Common myeloid progenitor, CD34-positive (primary cell): ENCODE results near the gene LTA4H. TPM values are rescaled to one million over a fixed set of nuclear protein-coding genes. Genes with fewer than 3 reads are reported as not detected.
A peak's percentile ranks its signal among the peaks of the same experiment; 100 is the strongest.

Experiments used
- CTCF ChIA-PET: fragments of 350-600 bp; sonication (Branson Sonifier 250); formaldehyde crosslinking; loops from one replicate; lab custom pipeline; 2021; ENCODE audit warnings: antibody characterized with exemption; lab: Charles Lee
- POLR2A ChIA-PET: fragments of 350-600 bp; sonication (Branson Sonifier 250); formaldehyde crosslinking; loops from one replicate; lab custom pipeline; 2021; ENCODE audit warnings: antibody characterized with exemption; lab: Charles Lee
- DNase-seq, 3 donors: peaks; one replicate each; pipeline versions ENCODE4 v3.0.0 to v3.0.0-alpha.2; 2013
- H3K27ac ChIP-seq, 2 experiments: 1 replicate in 1 of 2; 2 replicates in 1 of 2; pipeline ENCODE4 v1.7.0; 2013; ENCODE audit warnings: inconsistent platforms in 2 of 2, low read length in 2 of 2, mild to moderate bottlenecking in 2 of 2, low read depth in 1 of 2, moderate library complexity in 1 of 2; ENCODE audit not compliant: severe bottlenecking in 2 of 2, insufficient read depth in 1 of 2, poor library complexity in 1 of 2
- H3K27me3 ChIP-seq, 5 experiments: replicated peaks in 2 of 5; 1 replicate in 3 of 5; 2 replicates in 2 of 5; pipeline versions ENCODE4 v1.6.1 to v1.7.0; 2013; ENCODE audit warnings: low read length in 4 of 5, mild to moderate bottlenecking in 2 of 5, moderate library complexity in 2 of 5, inconsistent platforms in 1 of 5; ENCODE audit not compliant: insufficient read depth in 5 of 5, control insufficient read depth in 4 of 5
- H3K36me3 ChIP-seq, 4 experiments: 1 replicate in 2 of 4; 2 replicates in 2 of 4; pipeline versions ENCODE4 v1.6.1 to v1.7.0; 2013; ENCODE audit warnings: low read length in 3 of 4, control low read depth in 1 of 4, mild to moderate bottlenecking in 1 of 4; ENCODE audit not compliant: control insufficient read depth in 4 of 4, insufficient read depth in 4 of 4
- H3K4me1 ChIP-seq, 4 experiments: 1 replicate in 3 of 4; 2 replicates in 1 of 4; pipeline versions ENCODE4 v1.6.1 to v1.7.1; 2013; ENCODE audit warnings: low read length in 3 of 4, mild to moderate bottlenecking in 3 of 4, control low read depth in 1 of 4, inconsistent platforms in 1 of 4, moderate library complexity in 1 of 4; ENCODE audit not compliant: control insufficient read depth in 4 of 4, insufficient read depth in 4 of 4; ENCODE audit errors: control extremely low read depth in 1 of 4
- H3K4me3 ChIP-seq, 7 experiments: 1 replicate in 4 of 7; 2 replicates in 3 of 7; pipeline versions ENCODE4 v1.5.1 to v1.7.0; 2013; ENCODE audit warnings: mild to moderate bottlenecking in 7 of 7, low read length in 6 of 7, moderate library complexity in 6 of 7, inconsistent platforms in 2 of 7, low read depth in 2 of 7, control low read depth in 1 of 7; ENCODE audit not compliant: insufficient read depth in 4 of 7, control insufficient read depth in 1 of 7; ENCODE audit errors: extremely low read depth in 1 of 7
- H3K9me3 ChIP-seq, 5 experiments: 1 replicate in 4 of 5; 2 replicates in 1 of 5; pipeline versions ENCODE4 v1.6.1 to v1.7.1; 2013; ENCODE audit warnings: low read length in 4 of 5, mild to moderate bottlenecking in 2 of 5, inconsistent platforms in 1 of 5, low read depth in 1 of 5, moderate library complexity in 1 of 5; ENCODE audit not compliant: control insufficient read depth in 4 of 5, insufficient read depth in 2 of 5; ENCODE audit errors: control extremely low read depth in 1 of 5
- WGBS: methylation state at CpG from one replicate; pipeline ENCODE4 v1.1.5; 2013; ENCODE audit not compliant: insufficient coverage; 5-methylcytosine and 5-hydroxymethylcytosine counted together
- polyA plus RNA-seq: library from polyadenylated mRNA; unstranded; fragments of 120-200 nt; gene quantifications from one replicate; pipeline ENCODE4 v1.2.1, GENCODE V29; 2013

Gene LTA4H
- polyA plus RNA-seq: 214 TPM

DNA sequence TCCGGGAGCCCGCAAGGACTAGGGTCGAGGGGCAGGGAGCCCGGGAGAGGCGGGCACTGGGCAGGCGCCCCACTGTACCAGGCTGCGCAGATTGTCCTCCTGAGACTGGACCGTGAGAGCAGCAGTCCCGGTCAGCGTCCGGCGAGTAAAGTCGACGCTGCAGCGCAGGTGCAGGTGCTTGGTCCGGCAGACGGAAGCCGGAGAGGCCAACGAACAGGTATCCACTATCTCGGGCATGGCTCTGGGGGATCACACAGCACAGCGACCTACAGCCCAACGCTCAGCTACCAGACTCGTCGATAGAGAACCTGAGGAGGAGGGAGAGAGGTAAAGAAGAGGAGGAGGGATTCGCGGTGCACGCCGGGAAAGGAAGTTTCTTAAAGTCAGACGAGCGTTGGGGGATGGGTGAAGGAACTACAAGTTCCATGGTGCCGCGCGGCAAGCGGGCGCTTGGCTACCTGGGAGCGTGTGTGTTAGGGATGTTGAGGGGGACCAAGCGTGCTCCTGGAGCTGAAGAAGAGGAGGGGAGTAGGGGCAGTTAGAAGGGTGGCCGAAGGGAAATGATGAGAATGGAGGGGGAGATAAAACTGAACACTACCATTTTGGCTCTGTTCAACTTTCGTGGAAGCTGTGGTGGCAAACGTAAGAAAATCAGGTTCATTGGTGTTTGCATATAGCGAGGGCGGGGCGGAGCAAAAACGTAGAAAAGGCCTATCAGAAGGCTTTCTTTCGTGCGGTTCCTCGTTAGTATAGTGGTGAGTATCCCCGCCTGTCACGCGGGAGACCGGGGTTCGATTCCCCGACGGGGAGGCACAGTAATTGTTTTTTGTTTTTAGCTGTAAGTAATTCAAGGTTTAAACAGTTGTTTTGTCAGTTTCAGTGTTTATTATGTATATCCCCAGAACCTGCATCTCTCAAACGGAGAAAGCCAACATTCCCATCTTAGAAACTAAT lies at the start of gene LTA4H:
TSS of gene LTA4H (minus strand) at position 305 of the 954 bp plus-strand sequence. CDS start at position 237, 68 bp downstream.
- WGBS: 0% methylated on average over 45 of the region's 55 CpGs

DNA sequence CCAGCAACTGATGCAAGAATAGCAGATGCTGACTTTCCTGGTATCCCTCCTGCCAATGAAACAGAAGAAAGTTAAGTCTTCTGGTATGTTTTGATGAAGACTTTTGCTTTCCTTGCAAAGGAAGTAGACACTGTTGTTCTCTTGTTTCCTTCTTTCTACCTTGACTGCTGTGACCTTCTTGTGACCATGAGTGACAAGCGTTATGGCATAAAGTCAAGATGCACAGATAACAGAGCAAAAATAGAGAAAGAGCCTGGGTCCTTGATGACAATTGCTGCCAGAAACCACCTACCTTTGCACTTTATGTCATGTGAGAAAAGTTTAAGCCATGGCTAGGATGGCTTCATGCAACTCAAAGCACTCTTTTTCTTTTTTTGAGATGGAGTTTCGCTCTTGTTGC lies 49.2 kb upstream of the LTA4H start:
- DNase-seq: no peak
- Histone ChIP-seq H3K9me3 (peaks cover 0 to 9% (median 2%) of the 10 kb centered on the region in 5 experiments), H3K4me1 (peaks cover 0 to 4% (median 0%) of the 10 kb centered on the region in 4 experiments), H3K27ac (no peak overlapping the region), H3K36me3 (no peaks in the 10 kb centered on the region), H3K4me3 (no peak overlapping the region), H3K27me3 (no peaks in the 10 kb centered on the region)
- WGBS: 80% methylated on average over 2 of the region's 2 CpGs
- CTCF ChIA-PET: no interaction called here
- POLR2A ChIA-PET: no interaction called here

More for the DNA sequence above, at the start of gene LTA4H:
- peaks cover 5 to 25% (median 17%) of the 10 kb centered on the region in 4 experiments for H3K4me1 ChIP-seq
- no peaks in the 10 kb centered on the region for H3K36me3 ChIP-seq
- DNase-seq: peak; percentile 99 to 100 (median 99)
- POLR2A ChIA-PET: interaction anchor here (0.6 kb wide), 1 partner anchor 10 kb away, joined by 4 read pairs; no protein-coding TSS in a partner anchor
- CTCF ChIA-PET: interaction anchor here (1.0 to 1.2 kb wide), 3 partner anchors 11 to 180 kb away, joined by 3 to 4 read pairs (median 4); no protein-coding TSS in a partner anchor
- H3K4me3 ChIP-seq: peak within 1 kb of the TSS; percentile 88 to 100 (median 98)
- H3K9me3 ChIP-seq: no peaks in the 10 kb centered on the region
- H3K27ac ChIP-seq: peak within 1 kb of the TSS; percentile 72 to 87
- H3K27me3 ChIP-seq: no peaks in the 10 kb centered on the region

DNA sequence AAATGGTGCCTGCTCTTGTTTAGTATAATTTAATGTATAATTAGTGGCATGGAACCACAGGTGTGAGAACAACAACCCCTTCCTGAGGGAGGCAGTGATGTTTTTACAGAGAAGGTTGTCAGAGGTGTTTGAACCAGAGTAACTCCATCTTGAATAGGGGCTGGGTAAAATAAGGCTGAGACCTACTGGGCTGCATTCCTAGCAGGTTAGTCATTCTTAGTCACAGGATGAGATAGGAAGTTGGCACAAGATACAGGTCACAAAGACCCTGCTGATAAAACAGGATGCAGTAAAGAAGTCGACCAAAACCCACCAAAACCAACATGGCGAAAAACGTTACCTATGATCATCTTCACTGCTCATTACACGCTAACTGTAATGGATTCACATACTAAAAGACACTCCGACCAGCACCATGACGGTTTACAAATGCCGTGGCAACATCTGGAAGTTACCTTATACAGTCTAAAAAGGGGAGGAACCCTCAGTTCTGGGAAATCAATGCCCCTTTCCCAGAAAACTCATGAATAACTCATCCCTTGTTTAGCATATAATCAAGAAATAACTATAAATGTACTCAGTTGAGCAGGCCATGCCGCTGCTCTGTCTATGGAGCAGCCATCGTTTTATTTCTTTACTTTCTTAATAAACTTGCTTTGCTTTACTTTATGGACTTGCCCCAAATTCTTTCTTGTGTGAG lies 47.8 kb upstream of the LTA4H start:
- no peak overlapping the region for H3K27ac ChIP-seq
- 93% methylated on average over 8 of the region's 9 CpGs for WGBS
- CTCF ChIA-PET: no interaction called here
- no peaks in the 10 kb centered on the region for H3K36me3 ChIP-seq
- no peaks in the 10 kb centered on the region for H3K27me3 ChIP-seq
- DNase-seq: no peak
- POLR2A ChIA-PET: no interaction called here
- H3K9me3 ChIP-seq: peaks cover 0 to 7% (median 0%) of the 10 kb centered on the region in 5 experiments
- H3K4me3 ChIP-seq: no peak overlapping the region
- peaks cover 0 to 7% (median 2%) of the 10 kb centered on the region in 4 experiments for H3K4me1 ChIP-seq

GRCh38 chr12:96081596-96081995 lies 46.2 kb upstream of the LTA4H start:
- Histone ChIP-seq H3K4me1 (peaks cover 0 to 10% (median 2%) of the 10 kb centered on the region in 4 experiments), H3K36me3 (no peaks in the 10 kb centered on the region), H3K4me3 (no peak overlapping the region), H3K27me3 (no peaks in the 10 kb centered on the region), H3K9me3 (peaks cover 0 to 5% (median 0%) of the 10 kb centered on the region in 5 experiments), H3K27ac (no peak overlapping the region)
- CTCF ChIA-PET: no interaction called here
- POLR2A ChIA-PET: no interaction called here
- DNase-seq: no peak
- WGBS: 100% methylated on average over 1 of the region's 3 CpGs

DNA sequence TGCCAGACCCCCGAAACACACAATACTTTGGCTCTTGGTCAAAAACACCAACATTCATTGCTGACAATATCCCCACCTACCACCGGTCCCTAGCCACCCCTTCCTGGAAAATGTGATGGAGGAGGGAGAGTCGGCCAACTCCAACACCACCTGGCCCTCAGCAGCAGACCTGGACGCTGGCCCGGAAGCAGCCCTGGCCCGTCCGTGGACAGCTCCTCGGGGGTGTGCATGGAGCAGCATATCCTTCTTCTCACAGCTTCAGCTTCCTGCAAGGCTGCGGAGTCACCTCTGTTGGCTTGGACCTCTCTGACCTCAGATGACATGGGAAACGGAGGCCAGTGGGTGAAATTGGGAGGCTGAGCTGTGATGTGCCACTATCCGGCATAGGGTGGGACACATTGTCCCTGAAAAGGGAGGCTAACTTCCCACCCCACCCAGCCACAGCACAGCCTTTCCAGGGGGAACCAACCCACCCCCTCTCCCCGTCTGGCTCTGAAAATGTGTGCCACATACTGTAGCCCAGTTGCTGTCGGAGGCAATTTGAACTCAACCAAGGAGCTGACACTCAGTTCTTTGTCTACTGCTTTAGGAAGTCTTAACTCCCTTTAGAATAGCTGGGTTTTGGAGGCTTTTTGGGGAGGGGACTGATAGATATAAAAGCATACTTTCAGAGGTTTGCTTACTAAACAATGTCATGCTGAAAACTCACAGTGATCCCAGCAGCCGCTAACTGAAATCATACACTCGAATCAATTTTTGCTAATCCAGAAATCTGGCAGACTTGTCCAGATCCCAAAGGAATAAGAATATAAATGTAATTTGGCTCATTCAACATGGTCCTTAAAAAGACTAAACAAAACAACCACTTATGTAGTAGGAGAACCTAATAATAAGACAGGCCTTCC lies 43.1 kb upstream of the LTA4H start:
- POLR2A ChIA-PET: no interaction called here
- H3K27me3 ChIP-seq: no peaks in the 10 kb centered on the region
- DNase-seq: peak in 1 of 3 donors; percentile 41
- WGBS: 31% methylated on average over 8 of the region's 15 CpGs
- H3K9me3 ChIP-seq: no peaks in the 10 kb centered on the region
- peaks cover 0 to 22% (median 10%) of the 10 kb centered on the region in 4 experiments for H3K4me1 ChIP-seq
- CTCF ChIA-PET: interaction anchor here (1.4 kb wide), 1 partner anchor 11 kb away, joined by 7 read pairs; no protein-coding TSS in a partner anchor
- peak overlapping the region in 2 of 7 experiments; percentile 1 to 62 for H3K4me3 ChIP-seq
- no peaks in the 10 kb centered on the region for H3K36me3 ChIP-seq
- no peak overlapping the region for H3K27ac ChIP-seq

GRCh38 chr12:96077081-96077480 lies 41.7 kb upstream of the LTA4H start:
- DNase-seq: no peak

More at GRCh38 chr12:96077081-96077480, 41.7 kb upstream of the LTA4H start:
- H3K36me3 ChIP-seq: no peaks in the 10 kb centered on the region
- H3K9me3 ChIP-seq: no peaks in the 10 kb centered on the region
- no peak overlapping the region for H3K27ac ChIP-seq
- ChIA-PET CTCF (no interaction called here), POLR2A (no interaction called here)
- H3K27me3 ChIP-seq: no peaks in the 10 kb centered on the region
- peaks cover 0 to 33% (median 21%) of the 10 kb centered on the region in 4 experiments for H3K4me1 ChIP-seq
- no peak overlapping the region for H3K4me3 ChIP-seq
- 93% methylated on average over 5 of the region's 6 CpGs for WGBS
